HEK293 (cell line): ENCODE data around the gene MBNL2.

Experiments
- CTCF ChIP-seq: fragments of 450-650 bp; formaldehyde crosslinking; IDR thresholded peaks from 2 replicates; pipeline ENCODE4 v1.5.1; 2016; ENCODE audit warnings: missing biosample characterization, missing genetic modification characterization
- KLF16 ChIP-seq: fragments of 450-650 bp; formaldehyde crosslinking; IDR thresholded peaks from 2 replicates; pipeline ENCODE4 v1.5.1; 2017; ENCODE audit warnings: missing biosample characterization, missing genetic modification characterization
- PBX3 ChIP-seq: sonication (generic); formaldehyde crosslinking; IDR thresholded peaks from 2 replicates; pipeline ENCODE4 v1.8.1; 2022; ENCODE audit warnings: mild to moderate bottlenecking, moderate library complexity, missing genetic modification reagents
- ZNF521 ChIP-seq: fragments of 450-650 bp; formaldehyde crosslinking; IDR thresholded peaks from 2 replicates; pipeline ENCODE4 v1.5.1; 2017; ENCODE audit warnings: missing biosample characterization, mild to moderate bottlenecking, missing genetic modification characterization
- ZNF658 ChIP-seq: fragments of 450-650 bp; formaldehyde crosslinking; IDR thresholded peaks from 2 replicates; pipeline ENCODE4; 2016; ENCODE audit warnings: missing biosample characterization, missing genetic modification characterization

- TF ChIP-seq PBX3 (CRISPR knock-in tag): no peak
- no peak for TF ChIP-seq ZNF658
- TF ChIP-seq CTCF (tag by site-specific recombination): no peak
- TF ChIP-seq KLF16: no peak
- no peak for TF ChIP-seq ZNF521 (tag by site-specific recombination)
Observed at GRCh38 chr13:97397267-97397666, 175.1 kb downstream of the MBNL2 start.
